GM12874 (cell line): ENCODE results near the gene SAMD4A.
A peak's percentile ranks its signal among the peaks of the same experiment; 100 is the strongest.

ENCODE experiments used
- CTCF ChIP-seq: IDR thresholded peaks from 2 replicates; pipeline ENCODE4 v1.5.1; 2011; ENCODE audit warnings: low read depth, mild to moderate bottlenecking, control low read depth, low read length, moderate library complexity; ENCODE audit not compliant: insufficient read depth

SAMD4A gene

GRCh38 chr14:54689928-54690327 is 123.0 kb downstream of the SAMD4A start:
- no peak for TF ChIP-seq CTCF

- TF ChIP-seq CTCF = no peak
Measured at GRCh38 chr14:54690887-54691286, 124.0 kb downstream of the SAMD4A start.

GRCh38 chr14:54691525-54692283 is 124.8 kb downstream of the SAMD4A start:
- TF ChIP-seq CTCF = peak; percentile 74

- no peak for TF ChIP-seq CTCF
Measured at GRCh38 chr14:54692284-54692772, 125.4 kb downstream of the SAMD4A start.

- no peak for TF ChIP-seq CTCF
Measured at GRCh38 chr14:54693761-54694160, 126.8 kb downstream of the SAMD4A start.

- TF ChIP-seq CTCF = no peak
Measured at GRCh38 chr14:54695196-54695595, 128.3 kb downstream of the SAMD4A start.

- TF ChIP-seq CTCF = no peak
Measured at GRCh38 chr14:54697001-54697400, 130.1 kb downstream of the SAMD4A start.
